Panc1 (cell line): ENCODE measurements around the gene GRM3. TPM values are rescaled to one million over a fixed set of nuclear protein-coding genes. Genes with fewer than 3 reads are reported as not detected.

Experiments used
- ATAC-seq: fragments of 200-7000 bp; cut with Tn5 transposase; 2 replicates; pipeline ENCODE4 v1.9.1; 2020; ENCODE audit warnings: mild to moderate bottlenecking, moderate library complexity
- BruUV-seq: library from RNA; stranded (reverse); fragments of 400-500 nt; replicated peaks from 2 replicates; lab custom pipeline; 2021; lab: Mats Ljungman, UMichigan
- CTCF ChIA-PET: fragments of 300-600 bp; sonication (Branson Sonifier 250); formaldehyde crosslinking; loops from one replicate; lab custom pipeline; 2022; ENCODE audit warnings: antibody characterized with exemption; lab: Charles Lee
- POLR2A ChIA-PET: fragments of 300-600 bp; sonication (Branson Sonifier 250); formaldehyde crosslinking; loops from one replicate; lab custom pipeline; 2022; ENCODE audit warnings: antibody characterized with exemption; lab: Charles Lee
- DNase-seq: peaks from one replicate; pipeline ENCODE4 v3.0.0-alpha.2; 2010; ENCODE audit warnings: low read depth, low spot score
- H3K27ac ChIP-seq: 2 replicates; pipeline ENCODE4 v1.5.1; 2011; ENCODE audit warnings: mild to moderate bottlenecking, low read length, inconsistent platforms
- H3K27me3 ChIP-seq: fragments of 200-500 bp; sonication (Bioruptor generic); 2 replicates; pipeline ENCODE4 v1.6.0; 2014; ENCODE audit warnings: low read length, inconsistent platforms; ENCODE audit not compliant: control insufficient read depth, insufficient read depth
- H3K36me3 ChIP-seq: fragments of 200-500 bp; sonication (Bioruptor generic); 2 replicates; pipeline ENCODE4 v1.5.1; 2014; ENCODE audit warnings: inconsistent platforms, mild to moderate bottlenecking, low read length, moderate library complexity; ENCODE audit not compliant: control insufficient read depth, insufficient read depth
- H3K4me1 ChIP-seq: 2 replicates; pipeline ENCODE4 v1.5.1; 2011; ENCODE audit warnings: inconsistent platforms, mild to moderate bottlenecking, low read length, moderate library complexity; ENCODE audit not compliant: control insufficient read depth, insufficient read depth
- H3K4me3 ChIP-seq, 2 experiments: 2 replicates each; pipeline ENCODE4 v1.5.1; 2011 to 2012; ENCODE audit warnings: low read depth in 2 of 2, low read length in 2 of 2, mild to moderate bottlenecking in 2 of 2, inconsistent platforms in 1 of 2, moderate library complexity in 1 of 2
- H3K9me3 ChIP-seq: fragments of 200-500 bp; sonication (Bioruptor generic); 2 replicates; pipeline ENCODE4 v1.5.1; 2014; ENCODE audit warnings: low read depth, mild to moderate bottlenecking, inconsistent platforms, low read length, moderate library complexity; ENCODE audit not compliant: control insufficient read depth, insufficient read depth
- POLR2AphosphoS5 ChIP-seq: IDR thresholded peaks from 2 replicates; pipeline ENCODE4 v1.6.1; 2012; ENCODE audit warnings: mild to moderate bottlenecking, low read depth, low read length, moderate library complexity
- SIN3A ChIP-seq: IDR thresholded peaks from 2 replicates; pipeline ENCODE4 v1.6.1; 2012; ENCODE audit warnings: low read depth, mild to moderate bottlenecking, low read length, moderate library complexity, borderline replicate concordance; ENCODE audit not compliant: insufficient read depth
- TCF7L2 ChIP-seq: IDR thresholded peaks from 2 replicates; pipeline ENCODE4 v1.6.1; 2011; ENCODE audit warnings: mild to moderate bottlenecking, low read depth, low read length, inconsistent platforms
- in situ Hi-C: cut with HindIII; loops from 2 replicates; pipeline ENCODE4 v1.10.0; 2016; ENCODE audit warnings: low sequenced_read_pairs, low pct_unique_long_range_greater_than_20kb
- intact Hi-C: fragments of 100-400 bp; cut with micrococcal nuclease; formaldehyde crosslinking; loops from one replicate; pipeline ENCODE4 v1.10.0; 2022; ENCODE audit not compliant: unreplicated experiment
- total RNA-seq: library from RNA; stranded (reverse); gene quantifications from one replicate; pipeline ENCODE4 v1.2.1, GENCODE V29; 2021; ENCODE audit not compliant: unreplicated experiment
- TF ChIP-seq, protein P1 (sequence below): fragments of 450-650 bp; IDR thresholded peaks from 2 replicates; pipeline ENCODE4 v1.5.1; 2017; ENCODE audit warnings: mild to moderate bottlenecking
- TF ChIP-seq, protein P2 (sequence below), 2 experiments: IDR thresholded peaks; 2 replicates each; pipeline ENCODE4 v1.6.1; 2011 to 2012; ENCODE audit warnings: low read depth in 2 of 2, control low read depth in 1 of 2, low read length in 1 of 2, mild to moderate bottlenecking in 1 of 2, moderate library complexity in 1 of 2; ENCODE audit not compliant: insufficient read depth in 1 of 2

GRM3 gene
- total RNA-seq, 1 experiment from 2014 or later: not detected

DNA sequence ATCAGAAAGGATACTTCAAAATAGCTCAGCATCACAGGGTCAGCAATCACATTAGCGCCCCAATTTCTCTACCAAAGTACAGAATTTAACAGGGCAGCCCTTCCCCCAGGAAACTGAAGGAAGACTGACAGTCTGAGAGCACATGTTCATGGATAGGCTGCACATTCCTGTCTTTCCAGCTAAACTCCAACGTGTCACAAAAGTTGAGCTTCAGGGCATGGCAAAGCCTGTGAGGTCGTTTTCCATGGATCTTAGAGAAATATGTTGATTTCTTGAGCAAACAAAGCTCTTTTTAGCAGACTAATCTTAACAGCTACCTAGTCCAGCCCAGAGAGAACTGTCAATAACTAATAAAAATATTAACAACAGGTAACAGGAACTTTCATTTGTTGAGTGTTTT, 207.9 kb downstream of the GRM3 start:
- Histone ChIP-seq H3K4me3 (no peak overlapping the region), H3K27ac (no peak overlapping the region), H3K4me1 (no peaks in the 10 kb centered on the region), H3K36me3 (no peaks in the 10 kb centered on the region), H3K9me3 (no peaks in the 10 kb centered on the region), H3K27me3 (no peaks in the 10 kb centered on the region)
- ATAC-seq: no peak
- no peak for DNase-seq
- CTCF ChIA-PET: no interaction called here
- BruUV-seq: no TSS peak
- in situ Hi-C loops: no loop called here
- POLR2A ChIA-PET: no interaction called here
- TF ChIP-seq, protein P1, sequence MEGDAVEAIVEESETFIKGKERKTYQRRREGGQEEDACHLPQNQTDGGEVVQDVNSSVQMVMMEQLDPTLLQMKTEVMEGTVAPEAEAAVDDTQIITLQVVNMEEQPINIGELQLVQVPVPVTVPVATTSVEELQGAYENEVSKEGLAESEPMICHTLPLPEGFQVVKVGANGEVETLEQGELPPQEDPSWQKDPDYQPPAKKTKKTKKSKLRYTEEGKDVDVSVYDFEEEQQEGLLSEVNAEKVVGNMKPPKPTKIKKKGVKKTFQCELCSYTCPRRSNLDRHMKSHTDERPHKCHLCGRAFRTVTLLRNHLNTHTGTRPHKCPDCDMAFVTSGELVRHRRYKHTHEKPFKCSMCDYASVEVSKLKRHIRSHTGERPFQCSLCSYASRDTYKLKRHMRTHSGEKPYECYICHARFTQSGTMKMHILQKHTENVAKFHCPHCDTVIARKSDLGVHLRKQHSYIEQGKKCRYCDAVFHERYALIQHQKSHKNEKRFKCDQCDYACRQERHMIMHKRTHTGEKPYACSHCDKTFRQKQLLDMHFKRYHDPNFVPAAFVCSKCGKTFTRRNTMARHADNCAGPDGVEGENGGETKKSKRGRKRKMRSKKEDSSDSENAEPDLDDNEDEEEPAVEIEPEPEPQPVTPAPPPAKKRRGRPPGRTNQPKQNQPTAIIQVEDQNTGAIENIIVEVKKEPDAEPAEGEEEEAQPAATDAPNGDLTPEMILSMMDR: no peak
- no peak for TF ChIP-seq POLR2AphosphoS5
- TF ChIP-seq TCF7L2: no peak
- TF ChIP-seq, protein P2, sequence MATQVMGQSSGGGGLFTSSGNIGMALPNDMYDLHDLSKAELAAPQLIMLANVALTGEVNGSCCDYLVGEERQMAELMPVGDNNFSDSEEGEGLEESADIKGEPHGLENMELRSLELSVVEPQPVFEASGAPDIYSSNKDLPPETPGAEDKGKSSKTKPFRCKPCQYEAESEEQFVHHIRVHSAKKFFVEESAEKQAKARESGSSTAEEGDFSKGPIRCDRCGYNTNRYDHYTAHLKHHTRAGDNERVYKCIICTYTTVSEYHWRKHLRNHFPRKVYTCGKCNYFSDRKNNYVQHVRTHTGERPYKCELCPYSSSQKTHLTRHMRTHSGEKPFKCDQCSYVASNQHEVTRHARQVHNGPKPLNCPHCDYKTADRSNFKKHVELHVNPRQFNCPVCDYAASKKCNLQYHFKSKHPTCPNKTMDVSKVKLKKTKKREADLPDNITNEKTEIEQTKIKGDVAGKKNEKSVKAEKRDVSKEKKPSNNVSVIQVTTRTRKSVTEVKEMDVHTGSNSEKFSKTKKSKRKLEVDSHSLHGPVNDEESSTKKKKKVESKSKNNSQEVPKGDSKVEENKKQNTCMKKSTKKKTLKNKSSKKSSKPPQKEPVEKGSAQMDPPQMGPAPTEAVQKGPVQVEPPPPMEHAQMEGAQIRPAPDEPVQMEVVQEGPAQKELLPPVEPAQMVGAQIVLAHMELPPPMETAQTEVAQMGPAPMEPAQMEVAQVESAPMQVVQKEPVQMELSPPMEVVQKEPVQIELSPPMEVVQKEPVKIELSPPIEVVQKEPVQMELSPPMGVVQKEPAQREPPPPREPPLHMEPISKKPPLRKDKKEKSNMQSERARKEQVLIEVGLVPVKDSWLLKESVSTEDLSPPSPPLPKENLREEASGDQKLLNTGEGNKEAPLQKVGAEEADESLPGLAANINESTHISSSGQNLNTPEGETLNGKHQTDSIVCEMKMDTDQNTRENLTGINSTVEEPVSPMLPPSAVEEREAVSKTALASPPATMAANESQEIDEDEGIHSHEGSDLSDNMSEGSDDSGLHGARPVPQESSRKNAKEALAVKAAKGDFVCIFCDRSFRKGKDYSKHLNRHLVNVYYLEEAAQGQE (IDR thresholded peaks at IDR 0.05; ENCODE audit: insufficient read depth in 1 of 2, low read depth in 2 of 2, low read length in 1 of 2): no peak
- no peak for TF ChIP-seq SIN3A
- intact Hi-C loops: no loop called here

DNA sequence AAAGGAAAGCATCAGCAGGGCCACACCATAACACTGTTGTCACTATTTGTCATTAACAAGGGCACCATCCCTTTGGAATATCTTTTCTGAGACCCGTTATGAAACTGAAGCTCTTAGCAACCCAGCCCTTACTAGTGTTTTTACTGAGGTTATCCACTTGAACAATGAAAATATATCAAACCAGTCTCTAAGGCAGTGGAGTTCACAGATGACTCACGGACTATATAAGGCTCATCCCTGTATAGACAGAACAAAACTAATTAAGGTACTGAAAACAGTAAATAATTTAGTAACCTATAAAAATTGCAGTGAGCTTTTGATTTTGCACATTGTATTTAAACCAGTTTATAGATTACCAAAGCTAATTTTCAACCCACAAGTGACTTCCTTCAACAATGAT, 219.7 kb downstream of the GRM3 start:
- BruUV-seq: no TSS peak
- Histone ChIP-seq H3K4me3 (no peak overlapping the region), H3K36me3 (no peaks in the 10 kb centered on the region), H3K27me3 (no peaks in the 10 kb centered on the region), H3K27ac (no peak overlapping the region), H3K4me1 (no peaks in the 10 kb centered on the region), H3K9me3 (no peaks in the 10 kb centered on the region)
- TF ChIP-seq, protein P1: no peak
- TF ChIP-seq, protein P2 (IDR thresholded peaks at IDR 0.05; ENCODE audit: insufficient read depth in 1 of 2, low read depth in 2 of 2, low read length in 1 of 2): no peak
- TF ChIP-seq POLR2AphosphoS5 (no peak), SIN3A (no peak), TCF7L2 (no peak)
- in situ Hi-C loops: no loop called here
- ATAC-seq (no peak), DNase-seq (no peak)
- intact Hi-C loops: no loop called here
- ChIA-PET POLR2A (no interaction called here), CTCF (no interaction called here)
